Right lobe of liver (tissue), 4 donors: Measurements from ENCODE around the gene NCKAP5L.

Source experiments
- CTCF ChIP-seq, 4 donors: fragments of 200-600 bp in 3 of 4; fragments of 450-650 bp in 1 of 4; IDR thresholded peaks; one replicate each; pipeline versions ENCODE4 v1.5.1 to v1.8.0; 2016 to 2022; ENCODE audit warnings: antibody characterized with exemption in 4 of 4, mild to moderate bottlenecking in 2 of 4
- POLR2A ChIP-seq: fragments of 450-650 bp; IDR thresholded peaks from one replicate; pipeline ENCODE4 v1.6.1; 2017; ENCODE audit warnings: antibody characterized with exemption, mild to moderate bottlenecking
- donor health status: DM: no; HTN: no; CAD: no.
- donor health status: DM: no; HTN: no; CAD: no.
- donor health status: DM: no; HTN: yes; CAD: no.

GRCh38 chr12:49794811-49795653, 33.2 kb downstream of the NCKAP5L start:
- TF ChIP-seq CTCF (IDR thresholded peaks at IDR 0.05) (no peak), POLR2A (no peak)
